Muscle of back (tissue), 13 donors: Measurements from ENCODE around the gene TNP2. TPM values are rescaled to one million over a fixed set of nuclear protein-coding genes. Genes with fewer than 3 reads are reported as not detected.

ENCODE experiments used
- DNase-seq, 3 donors: peaks; one replicate each; pipeline versions ENCODE4 v3.0.0 to v3.0.0-alpha.2; 2013
- long read RNA-seq, 9 donors: transcript quantifications; one replicate each; lab custom pipeline, GENCODE V29; 2026
- polyA plus RNA-seq, 10 donors: library from polyadenylated mRNA; unstranded; fragments of 120-200 nt; gene quantifications; one replicate each; pipeline ENCODE4 v1.2.1, GENCODE V29; 2013; ENCODE audit not compliant: insufficient read length in 10 of 10

TNP2 gene
- polyA plus RNA-seq: not detected
- long read RNA-seq, donor 1: 0 reads
- long read RNA-seq, donor 2: 0 reads
- long read RNA-seq, donor 3, partial matches to known transcripts: 0 of 1 reads
- long read RNA-seq, donor 3, other reads (novel, unspliced or antisense): 0 of 1 reads
- long read RNA-seq, donor 4: 0 reads
- long read RNA-seq, donor 5: 0 reads
- long read RNA-seq, donor 6: 0 reads
- long read RNA-seq, donor 7: 0 reads
- long read RNA-seq, donor 8: 0 reads
- long read RNA-seq, donor 9: 0 reads

GRCh38 chr16:11268921-11269375, at the start of gene TNP2:
TNP2 (minus strand) TSS chr16:11269325; CDS start chr16:11269262, 63 bp downstream.
- no peak for DNase-seq

GRCh38 chr16:11318817-11319216, 49.7 kb upstream of the TNP2 start:
- no peak for DNase-seq

- DNase-seq: peak in 1 of 3 donors; percentile 26
Observed at GRCh38 chr16:11316331-11317015, 47.3 kb upstream of the TNP2 start.

GRCh38 chr16:11315510-11315909, 46.4 kb upstream of the TNP2 start:
- peak in 2 of 3 donors; percentile 55 to 65 for DNase-seq

- DNase-seq: no peak
Observed at GRCh38 chr16:11314309-11314894, 45.3 kb upstream of the TNP2 start.

GRCh38 chr16:11313493-11314308, 44.6 kb upstream of the TNP2 start:
- no peak for DNase-seq

- peak in 1 of 3 donors; percentile 40 for DNase-seq
Observed at GRCh38 chr16:11312718-11313492, 43.8 kb upstream of the TNP2 start.

GRCh38 chr16:11310997-11311561, 42.0 kb upstream of the TNP2 start:
- DNase-seq: no peak

- DNase-seq: no peak
Observed at GRCh38 chr16:11310634-11310977, 41.5 kb upstream of the TNP2 start.

- no peak for DNase-seq
Observed at GRCh38 chr16:11309895-11310633, 40.9 kb upstream of the TNP2 start.

- no peak for DNase-seq
Observed at GRCh38 chr16:11308493-11309283, 39.6 kb upstream of the TNP2 start.

GRCh38 chr16:11307639-11308492, 38.7 kb upstream of the TNP2 start:
- no peak for DNase-seq

- DNase-seq: no peak
Observed at GRCh38 chr16:11306997-11307638, 38.0 kb upstream of the TNP2 start.

- DNase-seq: no peak
Observed at GRCh38 chr16:11306381-11306780, 37.3 kb upstream of the TNP2 start.

GRCh38 chr16:11303405-11304138, 34.4 kb upstream of the TNP2 start:
- DNase-seq: no peak

GRCh38 chr16:11302977-11303376, 33.9 kb upstream of the TNP2 start:
- no peak for DNase-seq
